Small intestine (tissue), 7 donors: ENCODE measurements around the gene EARS2. TPM values are rescaled to one million over a fixed set of nuclear protein-coding genes. Genes with fewer than 3 reads are reported as not detected.

ENCODE experiments used
- DNase-seq, 2 donors: peaks; one replicate each; pipeline versions ENCODE4 v3.0.0 to v3.0.0-alpha.2; 2013
- FAIRE-seq: peaks from 2 replicates; lab custom pipeline; 2012; peaks lifted over from hg19 to GRCh38; lab: Jason Lieb, UNC
- H3K27ac ChIP-seq, 3 donors: one replicate each; pipeline ENCODE4 v1.5.1; 2013; ENCODE audit warnings: low read length in 2 of 3, mild to moderate bottlenecking in 2 of 3, control low read depth in 1 of 3, inconsistent platforms in 1 of 3, low read depth in 1 of 3, moderate library complexity in 1 of 3
- H3K27me3 ChIP-seq, 3 donors: one replicate each; pipeline ENCODE4 v1.6.1; 2013; ENCODE audit warnings: low read length in 3 of 3, inconsistent platforms in 1 of 3; ENCODE audit not compliant: control insufficient read depth in 3 of 3, insufficient read depth in 3 of 3
- H3K36me3 ChIP-seq, 3 donors: one replicate each; pipeline ENCODE4 v1.6.1; 2013; ENCODE audit warnings: low read length in 3 of 3, inconsistent platforms in 1 of 3, low read depth in 1 of 3, mild to moderate bottlenecking in 1 of 3, moderate library complexity in 1 of 3; ENCODE audit not compliant: control insufficient read depth in 3 of 3, insufficient read depth in 2 of 3
- H3K4me1 ChIP-seq, 3 donors: one replicate each; pipeline ENCODE4 v1.6.1; 2013; ENCODE audit warnings: low read length in 2 of 3, inconsistent platforms in 1 of 3, low read depth in 1 of 3, mild to moderate bottlenecking in 1 of 3, moderate library complexity in 1 of 3; ENCODE audit not compliant: control insufficient read depth in 3 of 3, insufficient read depth in 2 of 3
- H3K4me3 ChIP-seq, 3 donors: one replicate each; pipeline ENCODE4 v1.5.1; 2013; ENCODE audit warnings: low read length in 3 of 3, control low read depth in 1 of 3, inconsistent platforms in 1 of 3, low read depth in 1 of 3, mild to moderate bottlenecking in 1 of 3, moderate library complexity in 1 of 3
- H3K9me3 ChIP-seq, 2 donors: one replicate each; pipeline ENCODE4 v1.6.1; 2013; ENCODE audit warnings: low read depth in 1 of 2, low read length in 1 of 2; ENCODE audit not compliant: control insufficient read depth in 2 of 2, insufficient read depth in 1 of 2
- WGBS, 3 donors: extraction: QIAGEN DNeasy Blood & Tissue Kit; methylation state at CpG; one replicate each; pipeline ENCODE4 v1.1.7; 2013; 5-methylcytosine and 5-hydroxymethylcytosine counted together
- polyA plus RNA-seq, 4 donors: library from polyadenylated mRNA; stranded (reverse) in 3 of 4; unstranded in 1 of 4; fragments of 200-250 nt in 3 of 4; fragments of 120-200 nt in 1 of 4; gene quantifications; one replicate each; pipeline versions ENCODE4 v1.2.1 to v1.2.3, GENCODE V29; 2013
- donor health status: healthy with polysubstance abuse.
- donor health status: control.
- donor health status: control.
- donor health status: Bipolar disorder and iron deficiency.
- donor health status: healthy.

The EARS2 gene
- polyA plus RNA-seq, 4 donors = 2.4 to 26.2 (median 11.9) TPM

DNA sequence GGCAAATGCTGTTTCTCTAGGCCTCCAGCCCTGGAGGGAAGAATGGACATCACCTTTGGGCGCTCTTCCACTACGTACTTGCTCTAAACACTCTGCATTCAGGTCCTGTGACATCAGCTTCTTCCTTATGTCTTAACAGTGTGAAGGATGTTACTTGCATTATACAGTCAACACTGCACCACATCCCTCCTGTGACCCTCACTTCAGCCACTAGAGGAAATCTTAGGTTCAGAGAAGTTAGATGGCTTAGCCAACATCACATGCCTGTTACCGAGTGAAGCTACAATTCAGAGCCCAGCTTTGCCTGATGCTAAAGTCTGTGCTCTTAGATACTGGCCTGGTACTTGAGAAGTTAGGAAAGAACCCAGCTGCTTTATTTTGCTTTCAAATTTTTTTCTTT, 18.7 kb upstream of the EARS2 start:
- Histone ChIP-seq H3K4me3 (no peak overlapping the region), H3K9me3 (no peaks in the 10 kb centered on the region), H3K36me3 (peaks cover 5 to 44% (median 9%) of the 10 kb centered on the region in 3 donors), H3K4me1 (no peaks in the 10 kb centered on the region), H3K27ac (no peak overlapping the region), H3K27me3 (no peaks in the 10 kb centered on the region)
- FAIRE-seq (no peak), DNase-seq (no peak)
- 90 to 97% (median 95%) methylated on average over 3 of the region's 3 CpGs for WGBS, 3 donors

DNA sequence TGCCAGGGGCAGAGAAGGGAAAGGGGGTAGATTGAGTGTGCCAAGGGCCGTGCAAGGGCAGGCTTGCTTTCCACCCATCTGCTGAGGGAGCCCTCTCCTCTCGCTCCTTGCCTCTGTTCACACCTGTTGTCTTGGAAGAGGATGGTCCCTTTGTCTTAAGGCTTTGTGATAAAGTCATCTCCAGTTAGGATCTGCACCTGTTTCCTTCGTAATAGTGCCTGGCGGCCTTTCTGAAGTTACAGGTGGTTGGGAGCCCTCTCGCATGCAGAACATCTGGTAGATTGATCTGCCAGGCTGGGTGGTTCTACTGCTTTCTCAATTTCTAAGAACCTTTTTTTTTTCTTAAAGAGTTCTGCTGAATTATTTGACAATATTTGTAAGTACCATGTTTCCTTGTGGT, 16.7 kb upstream of the EARS2 start:
- no peak for DNase-seq
- no peaks in the 10 kb centered on the region for H3K9me3 ChIP-seq
- H3K27me3 ChIP-seq = no peaks in the 10 kb centered on the region
- no peaks in the 10 kb centered on the region for H3K4me1 ChIP-seq
- no peak overlapping the region for H3K4me3 ChIP-seq
- H3K36me3 ChIP-seq = peaks cover 7 to 40% (median 10%) of the 10 kb centered on the region in 3 donors
- FAIRE-seq = no peak
- WGBS, 3 donors = 67 to 83% (median 78%) methylated on average over 5 of the region's 5 CpGs
- H3K27ac ChIP-seq = no peak overlapping the region

DNA sequence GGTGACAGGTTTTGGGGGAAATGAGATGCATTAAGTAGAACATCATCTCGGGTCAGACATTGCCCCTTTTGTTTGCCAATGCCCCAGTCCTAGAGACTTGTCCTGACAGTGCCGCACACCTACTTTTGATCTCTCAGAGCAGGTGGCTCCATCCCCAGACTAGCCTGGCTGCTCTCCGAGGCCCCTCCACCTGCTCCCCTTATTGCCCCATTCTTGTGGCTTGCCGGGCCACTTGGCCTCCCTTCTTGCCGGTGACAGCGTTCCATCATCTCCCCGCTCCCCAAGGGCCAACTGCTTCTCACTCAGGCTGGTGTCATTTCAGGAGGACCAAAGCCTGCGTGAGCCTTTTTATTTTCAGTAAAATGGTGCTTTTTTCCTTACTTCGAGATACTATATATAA, 15.2 kb upstream of the EARS2 start:
- no peak overlapping the region for H3K4me3 ChIP-seq
- H3K27ac ChIP-seq = no peak overlapping the region
- no peaks in the 10 kb centered on the region for H3K27me3 ChIP-seq
- no peaks in the 10 kb centered on the region for H3K9me3 ChIP-seq
- FAIRE-seq (no peak), DNase-seq (no peak)
- H3K4me1 ChIP-seq = no peaks in the 10 kb centered on the region
- peaks cover 9 to 50% (median 10%) of the 10 kb centered on the region in 3 donors for H3K36me3 ChIP-seq
- WGBS, 3 donors = 94 to 97% (median 95%) methylated on average over 9 of the region's 9 CpGs

DNA sequence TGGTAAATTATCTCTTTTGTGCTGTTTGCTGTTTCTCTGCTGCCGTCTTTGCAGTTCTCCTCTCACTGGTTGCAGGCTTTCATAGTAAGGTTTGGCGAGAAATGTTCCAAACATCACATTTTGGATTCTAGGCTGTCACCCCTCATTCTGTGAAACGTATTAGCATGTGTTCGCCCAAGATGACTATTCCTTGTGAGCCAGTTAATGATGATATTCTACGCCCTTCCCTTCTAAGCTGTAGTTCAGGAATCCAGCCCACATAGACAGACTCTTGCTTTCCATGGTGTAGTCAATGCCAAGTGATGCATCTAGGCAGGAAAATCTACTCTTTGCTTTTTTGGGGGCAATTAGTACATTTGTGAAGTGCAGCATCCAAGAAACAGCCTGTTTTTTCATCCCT, 14.7 kb upstream of the EARS2 start:
- peaks cover 11 to 53% (median 11%) of the 10 kb centered on the region in 3 donors for H3K36me3 ChIP-seq
- FAIRE-seq (no peak), DNase-seq (no peak)
- no peaks in the 10 kb centered on the region for H3K27me3 ChIP-seq
- WGBS, 3 donors = 93 to 96% (median 93%) methylated on average over 5 of the region's 5 CpGs
- H3K4me1 ChIP-seq = no peaks in the 10 kb centered on the region
- no peak overlapping the region for H3K27ac ChIP-seq
- H3K4me3 ChIP-seq = no peak overlapping the region
- no peaks in the 10 kb centered on the region for H3K9me3 ChIP-seq

DNA sequence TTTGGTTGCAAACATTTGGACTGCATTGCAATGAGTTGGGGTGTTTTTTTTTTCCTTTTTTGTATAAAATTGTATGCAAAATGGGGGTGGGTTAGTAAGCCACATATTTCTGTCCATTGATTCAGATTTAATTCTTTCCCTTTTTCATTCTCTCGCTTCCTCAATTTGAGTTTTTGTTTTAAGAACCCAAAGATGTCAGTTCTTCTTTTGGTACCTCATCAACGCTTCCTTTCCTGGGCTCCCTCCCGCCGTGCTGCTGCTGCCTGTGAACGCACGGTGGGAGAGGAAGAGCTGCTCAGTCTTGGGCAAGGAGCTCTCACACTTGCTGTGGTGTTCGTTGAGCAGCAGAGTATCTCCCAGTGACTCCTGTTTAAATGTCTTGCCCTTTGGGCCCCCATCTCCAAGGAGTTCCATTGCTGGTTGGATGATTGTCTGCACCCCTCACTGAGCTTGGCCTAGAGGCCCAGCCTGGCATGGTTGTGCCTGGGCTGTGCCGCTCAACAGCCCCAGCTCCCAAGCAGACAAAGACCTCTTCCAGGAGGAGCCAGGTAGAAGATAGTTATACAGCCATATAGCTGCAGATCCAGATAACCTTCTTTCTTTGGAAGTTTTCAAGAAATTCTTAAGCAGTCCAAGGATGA, 14.0 kb upstream of the EARS2 start:
- Histone ChIP-seq H3K9me3 (no peaks in the 10 kb centered on the region), H3K27me3 (no peaks in the 10 kb centered on the region), H3K4me1 (no peaks in the 10 kb centered on the region), H3K36me3 (peaks cover 14 to 55% (median 17%) of the 10 kb centered on the region in 3 donors), H3K27ac (no peak overlapping the region), H3K4me3 (no peak overlapping the region)
- WGBS, 3 donors = 80 to 90% (median 88%) methylated on average over 8 of the region's 8 CpGs
- no peak for FAIRE-seq
- no peak for DNase-seq

DNA sequence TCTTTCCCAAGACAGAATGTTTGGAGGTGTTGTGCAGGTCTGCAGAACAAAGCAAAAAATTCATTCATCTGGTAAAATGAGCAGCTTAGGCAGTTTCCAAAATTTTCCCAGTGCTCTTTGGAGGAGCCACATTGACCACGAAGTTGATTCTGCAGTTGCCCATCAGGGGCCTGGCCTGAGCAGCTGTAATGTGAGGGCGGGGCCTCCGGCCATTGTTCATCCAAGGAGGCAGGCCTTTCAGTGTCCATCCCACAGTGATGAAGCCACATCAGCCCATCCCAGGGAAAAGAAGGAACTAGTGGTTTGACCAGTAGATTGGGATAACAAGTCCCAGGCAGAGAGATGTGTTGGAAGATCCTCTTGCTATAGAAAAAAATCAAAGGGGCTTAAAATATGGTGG, 10.5 kb upstream of the EARS2 start:
- DNase-seq (no peak), FAIRE-seq (no peak)
- no peaks in the 10 kb centered on the region for H3K4me1 ChIP-seq
- no peak overlapping the region for H3K27ac ChIP-seq
- peaks cover 32 to 63% (median 36%) of the 10 kb centered on the region in 3 donors for H3K36me3 ChIP-seq
- H3K27me3 ChIP-seq = no peaks in the 10 kb centered on the region
- H3K4me3 ChIP-seq = no peak overlapping the region
- WGBS, 3 donors = 89 to 94% (median 92%) methylated on average over 3 of the region's 3 CpGs
- H3K9me3 ChIP-seq = no peaks in the 10 kb centered on the region

DNA sequence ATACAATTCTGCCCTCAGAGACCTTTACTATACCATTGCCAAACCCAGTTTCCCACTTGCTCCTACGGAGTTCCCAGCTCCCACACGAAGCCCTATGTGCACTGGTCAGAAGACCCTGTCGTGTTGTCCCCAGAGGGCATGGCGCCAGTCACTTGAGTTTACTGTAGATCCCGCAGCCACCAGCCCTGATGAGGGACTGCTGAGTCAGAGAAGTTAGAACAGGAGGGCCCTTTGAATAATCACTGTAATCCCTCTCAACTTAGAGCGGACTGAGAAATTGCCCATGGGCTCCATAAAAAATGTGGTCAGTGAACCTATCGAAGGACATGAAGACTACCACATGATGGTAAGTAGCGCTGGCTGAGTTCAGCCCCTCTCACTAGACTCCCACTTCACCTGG, 9.6 kb upstream of the EARS2 start:
- H3K36me3 ChIP-seq = peaks cover 33 to 64% (median 37%) of the 10 kb centered on the region in 3 donors
- FAIRE-seq (no peak), DNase-seq (no peak)
- no peaks in the 10 kb centered on the region for H3K9me3 ChIP-seq
- H3K4me3 ChIP-seq = no peak overlapping the region
- H3K4me1 ChIP-seq = no peaks in the 10 kb centered on the region
- H3K27ac ChIP-seq = no peak overlapping the region
- H3K27me3 ChIP-seq = no peaks in the 10 kb centered on the region
- WGBS, 3 donors = 94 to 96% (median 96%) methylated on average over 8 of the region's 8 CpGs

DNA sequence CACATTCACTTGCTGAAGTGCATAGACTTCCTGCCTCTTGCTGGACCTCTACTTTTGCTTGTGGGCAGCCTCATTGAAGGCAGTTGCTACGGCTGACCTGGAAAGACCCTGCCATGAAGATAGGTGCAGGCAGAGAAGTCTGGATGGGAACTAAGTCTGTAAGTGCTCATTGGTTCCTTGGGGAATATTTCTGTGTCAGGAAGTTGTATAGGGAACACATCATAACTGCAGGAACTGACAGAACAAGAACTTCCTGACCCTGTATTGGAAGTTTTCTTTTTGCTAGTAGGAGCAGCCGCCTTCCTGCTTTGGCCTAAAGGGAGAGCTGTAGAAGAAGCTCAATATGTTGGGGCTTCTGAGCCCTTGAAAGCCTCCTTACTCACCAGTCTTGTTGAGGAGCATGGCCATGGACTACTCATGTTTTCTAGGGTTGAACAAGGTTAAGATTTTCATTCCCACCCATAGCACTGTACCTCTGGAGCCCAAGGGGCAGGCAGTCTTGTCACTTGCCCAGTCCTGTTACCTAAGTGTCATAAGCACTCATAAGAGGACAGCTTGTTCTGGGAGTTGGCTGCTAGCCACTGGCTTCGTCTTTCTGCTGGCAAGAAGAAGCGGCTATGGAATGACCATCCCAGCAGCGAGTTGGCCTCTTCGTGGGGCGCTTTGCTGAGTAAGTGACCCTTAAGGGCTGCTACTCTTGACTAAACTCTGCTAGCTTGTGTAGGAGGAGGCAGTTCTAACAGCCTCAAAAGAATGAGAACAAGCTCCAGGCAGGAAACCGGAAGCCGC, 7.6 kb upstream of the EARS2 start:
- no peak for DNase-seq
- H3K36me3 ChIP-seq = peaks cover 29 to 58% (median 31%) of the 10 kb centered on the region in 3 donors
- WGBS, 3 donors = 92 to 93% (median 93%) methylated on average over 9 of the region's 9 CpGs
- H3K27ac ChIP-seq = no peak overlapping the region
- no peak for FAIRE-seq
- H3K4me1 ChIP-seq = no peaks in the 10 kb centered on the region
- H3K9me3 ChIP-seq = no peaks in the 10 kb centered on the region
- no peaks in the 10 kb centered on the region for H3K27me3 ChIP-seq
- no peak overlapping the region for H3K4me3 ChIP-seq
